ENCODE results near the gene RRM2. TPM values are rescaled to one million over a fixed set of nuclear protein-coding genes. Genes with fewer than 3 reads are reported as not detected.

Gene RRM2
- total RNA-seq, 6 donors from 2014 or later: 2.1 to 12.9 (median 3.2) TPM

DNA sequence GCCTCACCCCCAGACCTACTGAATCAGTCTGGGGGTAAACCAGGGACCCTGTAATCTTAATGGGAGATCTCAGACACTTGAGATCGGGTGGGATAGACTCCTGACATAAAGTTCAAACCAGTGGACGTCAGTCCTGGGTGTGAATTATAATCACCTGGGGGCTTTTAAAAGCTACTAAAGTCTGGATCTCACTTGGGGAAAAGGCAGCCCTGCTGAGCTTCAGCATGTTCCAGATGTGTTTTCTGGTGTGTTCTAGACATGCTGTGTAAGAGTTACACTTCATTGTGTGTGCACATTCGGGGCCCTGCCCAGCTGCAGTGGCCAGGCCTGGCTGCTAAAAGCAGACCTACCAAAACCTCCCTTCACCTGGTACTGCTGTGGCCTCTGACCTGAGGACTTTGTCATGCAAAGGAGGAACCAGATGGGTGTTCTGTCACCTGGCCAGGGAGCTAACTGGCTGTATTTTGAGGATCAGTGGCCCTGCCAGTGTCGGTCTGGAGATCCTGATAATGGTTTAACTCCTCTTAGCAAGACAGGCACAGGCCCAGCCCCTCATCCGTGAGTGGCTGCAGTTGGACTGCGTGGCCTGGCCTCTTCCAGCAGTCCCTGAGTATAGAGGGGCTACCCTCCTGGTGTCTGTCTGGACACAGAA lies 10.6 kb downstream of the RRM2 start:
- TF ChIP-seq, protein P1, sequence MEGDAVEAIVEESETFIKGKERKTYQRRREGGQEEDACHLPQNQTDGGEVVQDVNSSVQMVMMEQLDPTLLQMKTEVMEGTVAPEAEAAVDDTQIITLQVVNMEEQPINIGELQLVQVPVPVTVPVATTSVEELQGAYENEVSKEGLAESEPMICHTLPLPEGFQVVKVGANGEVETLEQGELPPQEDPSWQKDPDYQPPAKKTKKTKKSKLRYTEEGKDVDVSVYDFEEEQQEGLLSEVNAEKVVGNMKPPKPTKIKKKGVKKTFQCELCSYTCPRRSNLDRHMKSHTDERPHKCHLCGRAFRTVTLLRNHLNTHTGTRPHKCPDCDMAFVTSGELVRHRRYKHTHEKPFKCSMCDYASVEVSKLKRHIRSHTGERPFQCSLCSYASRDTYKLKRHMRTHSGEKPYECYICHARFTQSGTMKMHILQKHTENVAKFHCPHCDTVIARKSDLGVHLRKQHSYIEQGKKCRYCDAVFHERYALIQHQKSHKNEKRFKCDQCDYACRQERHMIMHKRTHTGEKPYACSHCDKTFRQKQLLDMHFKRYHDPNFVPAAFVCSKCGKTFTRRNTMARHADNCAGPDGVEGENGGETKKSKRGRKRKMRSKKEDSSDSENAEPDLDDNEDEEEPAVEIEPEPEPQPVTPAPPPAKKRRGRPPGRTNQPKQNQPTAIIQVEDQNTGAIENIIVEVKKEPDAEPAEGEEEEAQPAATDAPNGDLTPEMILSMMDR (IDR thresholded peaks at IDR 0.05): no peak
- TF ChIP-seq POLR2A (IDR thresholded peaks at IDR 0.05): no peak
- no peak for TF ChIP-seq POLR2AphosphoS5 (IDR thresholded peaks at IDR 0.05)
- no peak for TF ChIP-seq EP300 (IDR thresholded peaks at IDR 0.05)
- H3K4me1 ChIP-seq: no peaks in the 10 kb centered on the region
- H3K36me3 ChIP-seq: no peaks in the 10 kb centered on the region
- H3K27me3 ChIP-seq: no peaks in the 10 kb centered on the region
- ATAC-seq (ENCODE audit: low FRiP score in 2 of 2): no peak
- H3K9me3 ChIP-seq: no peaks in the 10 kb centered on the region
- DNase-seq: no peak
- H3K4me3 ChIP-seq: no peak overlapping the region
- WGBS, 2 donors: 86 to 92% methylated on average over 4 to 6 of the region's 6 CpGs
- H3K27ac ChIP-seq: no peak overlapping the region

DNA sequence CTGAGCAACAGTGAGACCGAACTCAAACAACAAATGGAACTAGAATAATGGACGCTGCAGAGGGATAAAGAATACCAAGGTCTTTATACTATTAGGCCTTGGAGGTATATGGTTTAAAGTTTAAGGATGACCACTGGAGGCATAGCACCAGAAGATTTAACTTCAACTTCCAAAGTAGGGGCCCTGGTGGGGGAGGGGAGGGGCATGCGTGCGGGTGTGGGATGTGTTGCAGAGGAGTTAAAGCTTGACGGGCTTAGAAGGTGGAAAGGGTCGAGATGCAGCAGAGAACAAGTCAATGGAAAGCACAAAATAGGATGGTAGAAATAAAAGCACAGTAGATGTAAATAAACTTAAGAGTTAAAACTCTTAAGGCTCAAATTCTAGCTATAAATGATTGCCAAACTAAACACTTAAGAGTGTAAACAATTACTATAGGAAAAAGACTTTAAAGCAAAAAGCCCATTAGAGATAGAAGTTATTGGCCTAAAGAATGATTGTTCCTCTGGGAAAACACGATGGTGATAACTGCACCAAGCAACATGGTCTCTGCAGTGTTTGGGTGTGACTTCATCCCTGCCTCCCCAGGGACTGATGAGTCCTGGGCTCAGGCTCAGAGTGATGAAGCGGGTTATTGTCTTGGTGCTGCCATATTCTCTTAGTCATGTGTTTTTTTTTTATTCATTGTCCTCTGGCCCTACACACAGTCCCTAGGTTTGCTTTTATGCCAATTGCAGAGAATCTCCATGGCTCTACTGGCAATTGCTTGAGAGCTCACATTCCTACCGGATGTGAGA lies 13.0 kb downstream of the RRM2 start:
- Histone ChIP-seq H3K4me1 (no peaks in the 10 kb centered on the region), H3K27me3 (no peaks in the 10 kb centered on the region), H3K36me3 (no peaks in the 10 kb centered on the region), H3K9me3 (no peaks in the 10 kb centered on the region), H3K4me3 (no peak overlapping the region), H3K27ac (no peak overlapping the region)
- DNase-seq (no peak), ATAC-seq (ENCODE audit: low FRiP score in 2 of 2) (no peak)
- TF ChIP-seq EP300 (IDR thresholded peaks at IDR 0.05): no peak
- no peak for TF ChIP-seq POLR2A (IDR thresholded peaks at IDR 0.05)
- TF ChIP-seq POLR2AphosphoS5 (IDR thresholded peaks at IDR 0.05): no peak
- TF ChIP-seq, protein P1 (IDR thresholded peaks at IDR 0.05): no peak
- WGBS, 2 donors: 86 to 91% methylated on average over 9 of the region's 9 CpGs

DNA sequence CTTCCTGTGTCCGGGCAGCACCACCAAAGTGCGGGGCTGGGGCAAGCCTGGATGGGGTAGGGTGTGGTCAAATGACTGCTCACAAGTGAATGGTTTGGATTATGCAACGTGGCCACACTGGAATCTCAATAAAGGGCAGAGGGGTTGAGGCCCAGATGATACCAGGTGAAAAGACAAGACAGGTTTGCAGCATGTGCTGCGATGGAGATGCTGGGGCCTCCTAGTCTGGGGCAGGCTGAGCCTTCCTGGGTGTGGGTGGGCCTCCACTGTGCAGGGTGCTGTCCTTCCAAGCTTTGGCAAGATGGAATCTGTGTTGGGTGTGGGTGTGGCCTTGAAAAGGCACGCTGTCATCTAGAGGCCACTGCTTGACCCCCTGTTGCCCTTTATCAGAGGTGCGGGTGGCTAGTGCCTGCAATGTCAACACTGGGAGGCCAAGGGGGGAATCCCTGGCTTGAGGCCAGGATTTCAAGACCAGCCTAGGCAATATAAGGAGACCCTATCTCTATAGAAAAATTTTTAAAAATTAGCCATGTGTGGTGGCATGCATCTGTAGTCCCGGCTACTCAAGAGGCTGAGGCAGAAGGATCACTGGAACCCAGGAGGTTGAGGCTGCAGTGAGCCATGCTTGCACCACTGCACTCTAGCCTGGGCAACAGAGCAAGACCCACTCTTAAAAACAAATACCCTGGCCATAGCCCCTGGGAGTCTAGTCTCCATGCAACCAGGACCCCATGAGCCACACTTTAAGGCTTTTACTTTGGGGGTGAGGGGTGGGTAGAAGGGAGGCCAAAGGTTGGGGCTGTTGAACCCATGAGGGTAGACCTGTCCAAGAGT lies 13.8 kb downstream of the RRM2 start:
- no peak overlapping the region for H3K27ac ChIP-seq
- DNase-seq (no peak), ATAC-seq (ENCODE audit: low FRiP score in 2 of 2) (no peak)
- no peak overlapping the region for H3K4me3 ChIP-seq
- H3K4me1 ChIP-seq: no peaks in the 10 kb centered on the region
- no peaks in the 10 kb centered on the region for H3K9me3 ChIP-seq
- no peaks in the 10 kb centered on the region for H3K36me3 ChIP-seq
- 77 to 86% methylated on average over 7 of the region's 7 CpGs for WGBS, 2 donors
- TF ChIP-seq POLR2AphosphoS5 (IDR thresholded peaks at IDR 0.05) (no peak), POLR2A (IDR thresholded peaks at IDR 0.05) (no peak)
- no peaks in the 10 kb centered on the region for H3K27me3 ChIP-seq

DNA sequence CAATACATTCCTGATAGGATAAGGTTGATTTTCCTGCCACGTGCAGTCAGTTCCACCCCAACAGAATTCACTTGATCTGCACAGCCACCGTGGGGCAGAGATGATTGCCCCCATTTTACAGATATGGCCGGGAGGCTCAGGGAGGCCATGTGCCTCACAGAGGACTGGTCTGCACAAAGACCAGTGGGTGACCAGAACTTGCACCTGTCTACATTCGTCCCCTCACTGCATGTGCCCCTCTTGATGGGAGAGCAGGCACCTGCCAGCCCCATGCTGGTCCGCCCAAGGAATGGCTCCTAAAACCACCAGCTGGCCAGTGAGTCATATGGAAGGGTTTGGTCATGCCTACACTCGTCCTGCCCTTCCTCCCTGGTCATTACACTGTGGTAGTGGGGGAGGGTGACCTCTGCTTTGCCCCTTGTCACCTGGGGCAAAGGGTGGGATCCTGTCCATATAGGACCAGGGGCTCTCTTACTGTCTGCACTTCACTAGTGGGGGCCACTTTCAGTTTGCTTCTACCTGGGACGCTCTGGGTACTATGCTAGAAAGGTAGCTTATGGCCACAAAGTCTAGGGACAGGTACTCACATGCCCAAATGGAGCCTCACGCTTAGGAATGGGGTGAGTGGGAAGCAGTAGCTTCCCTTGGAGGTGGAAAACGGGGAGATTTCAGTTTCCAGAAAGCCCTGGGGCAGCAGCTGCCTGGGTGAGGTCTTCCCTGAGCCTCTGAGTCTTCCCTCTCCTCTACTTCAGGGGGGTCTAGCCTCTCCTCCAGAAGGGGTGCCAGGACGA lies 14.7 kb downstream of the RRM2 start:
- DNase-seq: no peak
- 84 to 87% methylated on average over 10 of the region's 10 CpGs for WGBS, 2 donors
- Histone ChIP-seq H3K36me3 (no peaks in the 10 kb centered on the region), H3K4me3 (no peak overlapping the region), H3K4me1 (no peaks in the 10 kb centered on the region), H3K9me3 (no peaks in the 10 kb centered on the region), H3K27me3 (no peaks in the 10 kb centered on the region), H3K27ac (no peak overlapping the region)
- TF ChIP-seq POLR2A (IDR thresholded peaks at IDR 0.05) (no peak), POLR2AphosphoS5 (IDR thresholded peaks at IDR 0.05) (no peak), EP300 (IDR thresholded peaks at IDR 0.05) (no peak)
- TF ChIP-seq, protein P1 (IDR thresholded peaks at IDR 0.05): no peak
- ATAC-seq (ENCODE audit: low FRiP score in 2 of 2): peak in 1 of 2 donors; percentile 21

All from upper lobe of left lung (tissue), 6 donors.